H1 (cell line): ENCODE data around the gene UROC1. TPM values are rescaled to one million over a fixed set of nuclear protein-coding genes. Genes with fewer than 3 reads are reported as not detected.

Source experiments
- EZH2 ChIP-seq: fragments of 200-600 bp; sonication (generic); IDR thresholded peaks from 2 replicates; pipeline ENCODE4 v1.7.1; 2012; ENCODE audit warnings: low read depth, mild to moderate bottlenecking, moderate library complexity, low read length, inconsistent platforms; ENCODE audit not compliant: severe bottlenecking
- polyA plus RNA-seq, 7 experiments: library from polyadenylated mRNA; depleted of rRNA in 3 of 7; stranded (reverse) in 5 of 7; unstranded in 2 of 7; fragments of >200 nt in 5 of 7; fragments of 200-250 nt in 2 of 7; gene quantifications; 1 replicate in 5 of 7; 2 replicates in 1 of 7; 4 replicates in 1 of 7; pipeline versions ENCODE4 v1.2.1 to v1.2.3, GENCODE V29; 2011 to 2013; ENCODE audit warnings: missing spikeins in 2 of 7, mixed read lengths in 2 of 7
- total RNA-seq: library from RNA; stranded (reverse); fragmentation: NEBNext Ultra II Directional; extraction: Animal tissue kit (Norgen Biotek cat#: 25700); gene quantifications from 2 replicates; pipeline ENCODE4 v1.2.1, GENCODE V29; 2021

The UROC1 gene
- total and polyA plus RNA-seq, 2 of the 8 experiments (the other 6 are each of a cell fraction or from before 2014, with no cell fraction given): 0.03 TPM; not detected in 1

DNA sequence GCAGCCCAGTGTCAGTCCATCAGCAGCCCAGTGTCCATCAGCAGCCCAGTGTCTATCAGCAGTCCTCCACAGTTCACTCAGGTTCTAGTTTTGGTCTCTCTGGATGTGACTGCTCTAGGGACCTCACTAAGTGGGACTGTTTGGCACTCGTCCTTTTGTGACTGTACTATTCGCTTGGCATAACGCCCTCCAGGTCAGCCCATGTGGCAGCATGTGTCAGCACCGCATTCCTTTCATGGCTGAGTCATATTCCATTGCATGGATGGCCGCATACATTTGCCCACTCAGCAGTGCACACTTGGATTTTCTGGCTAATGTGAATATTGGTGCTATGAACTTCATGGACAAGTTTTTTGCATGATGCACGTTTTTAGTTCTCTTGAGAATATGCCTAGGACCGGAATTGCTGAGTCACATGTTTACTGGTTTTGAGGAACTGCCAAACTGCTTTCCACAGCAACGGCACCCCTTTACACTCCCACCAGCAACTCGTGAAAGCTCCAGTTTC, 22.8 kb upstream of the UROC1 start (continued):
- TF ChIP-seq EZH2: no peak
